GM19468 (cell line): ENCODE results near the gene TMEM151A.
"Not testable (repeated sequence)": the region's sequence is repeated elsewhere in the genome, so short reads cannot be mapped to it uniquely, and the experiment has no call there.

Source experiments
- ATAC-seq: cut with Tn5 transposase; IDR thresholded peaks from one replicate; pipeline ENCODE4 v1.9.1; 2021; ENCODE audit warnings: mild to moderate bottlenecking, moderate library complexity, moderate number of reproducible peaks; ENCODE audit not compliant: unreplicated experiment; ENCODE audit errors: extremely low read depth

TMEM151A gene

DNA sequence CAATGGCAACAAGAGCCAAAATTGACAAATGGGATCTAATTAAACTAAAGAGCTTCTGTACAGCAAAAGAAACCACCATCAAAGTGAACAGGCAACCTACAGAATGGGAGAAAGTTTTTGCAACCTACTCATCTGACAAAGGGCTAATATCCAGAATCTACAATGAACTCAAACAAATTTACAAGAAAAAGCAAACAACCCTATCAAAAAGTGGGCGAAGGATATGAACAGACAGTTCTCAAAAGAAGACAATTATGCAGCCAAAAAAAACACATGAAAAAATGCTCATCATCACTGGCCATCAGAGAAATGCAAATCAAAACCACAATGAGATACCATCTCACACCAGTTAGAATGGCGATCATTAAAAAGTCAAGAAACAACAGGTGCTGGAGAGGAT is 28.6 kb downstream of the TMEM151A start:
- not testable (repeated sequence) for ATAC-seq

DNA sequence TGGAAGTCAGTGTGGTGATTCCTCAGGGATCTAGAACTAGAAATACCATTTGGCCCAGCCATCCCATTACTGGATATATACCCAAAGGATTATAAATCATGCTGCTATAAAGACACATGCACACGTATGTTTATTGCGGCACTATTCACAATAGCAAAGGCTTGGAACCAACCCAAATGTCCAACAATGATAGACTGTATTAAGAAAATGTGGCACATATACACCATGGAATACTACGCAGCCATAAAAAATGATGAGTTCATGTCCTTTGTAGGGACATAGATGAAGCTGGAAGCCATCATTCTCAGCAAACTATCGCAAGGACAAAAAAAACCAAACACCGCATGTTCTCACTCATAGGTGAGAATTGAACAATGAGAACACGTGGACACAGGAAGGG is 29.1 kb downstream of the TMEM151A start:
- not testable (repeated sequence) for ATAC-seq

DNA sequence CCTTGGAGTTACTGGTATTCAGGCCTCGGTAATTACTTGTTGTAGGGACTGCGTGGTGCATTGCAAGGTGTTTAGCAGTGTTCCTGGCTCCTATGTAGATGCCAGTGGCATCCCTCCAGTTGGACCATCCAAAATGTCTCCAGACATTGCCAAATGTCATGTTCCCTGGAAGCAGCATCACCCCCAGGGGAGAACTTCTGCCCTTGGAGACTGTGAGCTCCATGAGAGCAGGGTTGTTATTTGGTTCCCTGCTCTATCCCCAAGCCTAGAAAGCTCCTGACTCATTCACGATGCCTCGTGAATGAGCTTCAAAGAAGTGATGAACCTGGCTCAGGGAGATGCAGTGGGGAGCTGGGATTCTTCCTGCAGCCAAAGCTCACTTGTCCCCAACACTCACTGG is 29.9 kb downstream of the TMEM151A start:
- ATAC-seq: no peak

DNA sequence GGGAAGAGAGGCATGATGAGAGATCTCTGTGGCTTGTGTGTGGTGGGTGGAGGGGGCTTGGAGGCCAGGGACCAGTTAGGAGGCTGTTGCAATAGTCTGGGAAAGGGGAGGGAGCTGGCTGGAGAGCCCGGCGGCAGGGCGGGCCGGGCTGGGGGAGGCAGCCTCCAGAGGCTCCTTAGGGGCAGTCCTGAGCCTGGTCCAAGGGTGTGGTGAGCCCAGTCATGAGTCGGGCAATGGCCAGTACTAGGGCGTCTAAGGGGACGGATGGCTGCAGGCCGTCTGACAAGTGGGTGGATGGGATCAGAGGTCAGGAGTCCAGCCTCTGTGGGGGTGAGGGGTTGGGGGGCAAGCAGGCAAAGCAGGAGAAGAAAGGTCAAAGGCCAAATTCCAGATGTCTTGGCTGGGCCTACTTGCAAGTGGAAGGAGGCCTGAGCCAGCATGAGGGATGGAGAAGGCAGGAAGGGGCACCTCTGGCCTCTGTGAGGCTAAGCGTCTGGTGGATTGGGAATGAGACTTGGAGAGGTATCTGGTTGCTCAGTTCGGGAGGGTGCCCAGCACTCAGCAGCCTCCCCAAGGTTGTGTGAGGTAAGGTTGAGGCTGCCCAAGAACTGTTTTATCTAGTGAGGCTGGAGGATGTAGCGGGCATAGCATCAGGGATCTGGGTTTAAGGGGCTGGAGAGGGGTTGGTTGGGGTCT is 31.2 kb downstream of the TMEM151A start:
- no peak for ATAC-seq

DNA sequence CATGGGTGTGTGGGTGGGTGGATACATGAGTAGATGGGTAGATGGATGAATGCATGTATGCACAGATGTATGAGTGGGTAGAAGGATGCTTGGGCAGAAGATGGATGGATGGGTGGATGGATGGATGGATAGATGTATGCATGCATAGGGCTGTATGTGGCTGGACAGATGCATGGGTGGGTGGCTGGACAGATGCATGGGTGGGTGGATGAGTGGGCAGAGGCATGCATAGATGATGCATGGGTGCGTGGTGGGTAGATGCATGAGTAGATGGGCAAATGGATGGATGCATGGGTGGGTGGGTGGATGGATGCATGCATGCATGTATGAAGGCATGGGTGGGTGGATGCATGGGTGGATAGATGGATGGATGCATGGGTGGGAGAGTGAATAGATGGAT is 32.0 kb downstream of the TMEM151A start:
- ATAC-seq: no peak

DNA sequence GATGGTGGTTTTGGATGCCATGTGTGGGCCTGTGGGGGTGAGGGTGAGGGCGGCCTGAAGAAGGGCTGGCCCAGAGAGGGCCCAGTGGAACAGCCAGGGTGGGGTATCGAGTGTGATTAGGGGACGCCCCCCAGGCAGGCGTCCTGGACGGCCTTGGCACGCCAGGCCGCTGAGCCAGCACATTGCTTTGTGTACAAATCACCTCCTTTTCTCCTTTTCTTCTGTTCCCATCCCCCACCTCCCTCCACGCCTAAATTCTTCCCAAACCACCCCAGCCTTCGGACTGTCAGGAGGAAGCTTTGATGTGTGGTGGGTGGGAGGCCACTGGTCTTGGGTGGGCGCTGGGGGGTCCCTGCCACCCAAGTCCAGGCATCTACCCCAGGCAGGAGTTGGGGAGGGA is 33.0 kb downstream of the TMEM151A start:
- no peak for ATAC-seq

DNA sequence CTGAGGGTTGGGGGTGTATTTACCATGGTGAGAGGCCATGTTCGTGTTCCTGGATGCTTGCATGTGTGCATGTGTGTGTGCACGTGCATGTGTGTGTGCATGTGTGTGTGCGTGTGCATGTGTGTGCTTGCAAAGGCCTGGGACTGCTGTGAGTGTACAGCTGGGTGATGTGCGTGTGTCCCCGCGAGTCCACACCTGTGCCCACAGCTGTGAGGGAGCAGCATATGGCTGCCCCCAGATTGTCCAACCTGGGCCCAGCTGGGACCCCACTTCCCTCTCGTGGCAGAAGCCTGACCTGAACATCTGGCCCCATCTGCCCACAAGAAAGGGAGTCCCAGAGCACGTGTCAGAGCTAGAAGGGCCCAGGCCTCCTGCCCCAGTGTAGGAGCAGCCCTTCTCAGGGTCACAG is 33.6 kb downstream of the TMEM151A start:
- ATAC-seq: no peak

DNA sequence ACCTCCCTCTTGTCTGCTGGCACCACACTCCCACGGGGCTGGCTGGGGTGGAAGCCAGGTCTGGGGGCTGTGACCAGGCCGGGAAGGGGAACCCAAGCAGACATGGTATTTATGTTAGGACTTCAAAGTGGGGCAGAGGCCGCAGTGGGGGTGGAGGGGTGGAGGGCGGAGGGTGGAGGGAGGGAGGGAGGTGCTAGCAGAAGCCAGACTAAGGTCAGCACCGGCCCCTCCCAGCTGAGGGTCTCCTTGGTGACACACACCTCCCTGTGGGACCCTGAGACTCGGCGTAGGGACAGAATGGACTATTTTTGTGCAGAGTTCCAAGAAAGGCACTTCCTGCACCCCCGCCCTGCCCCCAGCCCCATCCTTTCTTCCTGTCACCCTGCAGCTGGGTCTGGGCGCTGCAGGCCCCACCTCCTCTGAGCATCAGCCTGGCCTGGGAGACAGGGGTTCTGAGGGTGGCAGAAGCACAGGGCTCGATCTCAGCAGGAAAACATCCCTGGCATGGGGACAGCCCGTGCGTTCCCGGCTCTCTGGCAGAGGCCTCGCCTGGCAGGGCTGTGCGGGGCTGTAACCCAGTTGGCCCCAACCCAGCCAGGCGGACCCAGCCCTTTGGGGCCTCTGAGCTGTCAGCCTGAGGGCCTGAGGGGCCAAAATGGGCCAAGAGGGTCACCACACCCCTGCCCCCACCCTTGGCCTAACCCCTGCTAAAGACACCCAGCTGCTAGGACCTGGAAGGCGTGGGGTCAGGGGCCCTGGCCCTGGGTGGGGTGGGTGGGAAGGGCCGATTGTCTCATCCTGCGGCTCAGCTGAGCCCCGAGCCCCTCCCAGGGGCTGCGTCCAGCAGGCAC is 34.8 kb downstream of the TMEM151A start:
- ATAC-seq: no peak

DNA sequence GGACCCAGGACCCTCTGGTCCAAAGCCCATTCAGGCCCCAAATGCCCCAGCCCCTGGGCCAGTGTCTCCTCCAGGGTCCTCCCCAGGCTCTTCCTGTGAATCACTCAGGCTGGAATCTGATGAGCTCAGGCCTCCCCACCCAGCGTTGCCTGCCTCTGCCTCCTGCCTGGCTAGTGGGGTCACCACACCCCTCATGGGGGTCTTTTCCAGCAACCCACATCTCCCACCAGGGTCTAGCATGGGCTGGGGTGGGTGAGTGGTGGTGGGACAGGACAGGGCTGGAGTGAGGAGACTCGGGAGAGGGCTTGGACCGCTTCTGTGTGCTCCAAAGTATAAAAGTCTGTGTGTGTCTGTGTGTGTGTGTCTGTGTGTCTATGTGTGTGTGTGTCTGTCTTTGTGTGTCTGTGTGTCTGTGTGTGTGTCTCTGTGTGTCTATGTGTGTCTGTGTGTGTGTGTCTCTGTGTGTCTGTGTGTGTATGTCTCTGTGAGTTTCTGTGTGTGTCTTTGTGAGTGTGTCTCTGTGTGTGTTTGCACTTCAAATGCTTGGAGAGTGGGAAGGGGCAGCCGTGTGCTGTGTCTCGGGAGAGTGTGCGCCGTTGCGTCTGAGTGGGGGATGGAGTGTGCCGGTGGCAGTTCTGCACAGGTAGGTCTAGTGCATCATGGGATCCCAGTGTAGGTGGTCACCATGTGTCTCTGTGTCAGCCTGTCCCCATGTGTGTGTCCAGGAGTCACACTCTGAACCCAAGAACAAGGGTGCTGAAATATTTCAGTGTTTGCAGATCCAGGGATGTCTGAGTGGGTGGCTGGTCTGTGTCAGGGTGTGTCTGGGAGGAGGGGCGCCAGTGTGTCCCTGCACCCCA is 35.7 kb downstream of the TMEM151A start:
- ATAC-seq: no peak

DNA sequence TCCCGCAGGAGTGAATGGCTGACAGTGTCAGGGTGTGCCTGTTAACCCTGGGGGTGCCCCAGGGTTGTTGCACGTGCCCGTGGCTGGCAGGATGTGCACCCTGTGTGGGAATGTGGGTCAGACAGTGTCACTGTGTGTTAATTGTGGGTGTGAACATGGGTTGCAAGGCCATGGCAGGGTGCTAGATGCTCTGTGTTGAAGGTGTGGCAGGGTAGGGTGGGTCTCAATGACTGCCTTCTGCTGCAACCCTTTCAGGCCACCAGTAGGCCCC is 36.3 kb downstream of the TMEM151A start:
- ATAC-seq: no peak

DNA sequence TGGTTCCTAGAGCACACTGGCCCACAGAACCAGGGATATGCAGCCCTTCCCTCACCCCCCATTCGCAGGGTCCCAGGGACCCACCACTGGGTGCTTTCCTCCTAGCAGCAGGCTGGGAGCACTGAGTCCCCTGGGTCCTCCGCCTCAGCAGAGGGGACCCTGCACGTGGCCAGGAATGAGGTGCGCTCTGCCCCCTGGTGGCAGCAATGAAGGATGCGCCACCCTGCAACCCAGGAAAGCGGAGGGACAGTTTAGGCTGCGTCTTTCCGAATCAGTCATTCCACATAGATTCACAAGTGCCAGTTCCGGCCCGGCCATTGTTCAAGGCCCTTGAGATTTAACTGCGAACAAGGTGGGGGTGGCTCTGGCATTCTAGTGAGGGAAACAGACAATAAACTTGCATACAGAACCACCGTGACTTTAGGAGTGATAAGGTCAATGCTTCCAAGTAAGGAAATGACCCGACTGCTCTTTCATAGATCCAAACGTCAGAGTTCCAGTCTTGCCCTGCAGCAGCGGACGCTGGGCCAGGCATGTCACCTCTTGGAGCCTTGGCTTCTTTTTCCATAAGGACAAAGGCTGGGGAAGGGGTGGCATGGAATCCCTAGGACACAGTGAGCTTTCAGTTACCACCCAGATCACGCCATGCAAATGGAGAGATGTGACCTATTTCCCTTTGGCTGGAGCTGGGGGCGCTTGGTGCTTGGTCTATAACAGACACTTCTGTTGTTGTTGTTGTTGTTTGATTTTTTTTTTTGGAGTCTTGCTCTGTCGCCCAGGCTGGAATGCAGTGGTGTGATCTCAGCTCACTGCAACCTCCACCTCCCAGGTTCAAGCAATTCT is 36.8 kb downstream of the TMEM151A start:
- ATAC-seq: no peak

DNA sequence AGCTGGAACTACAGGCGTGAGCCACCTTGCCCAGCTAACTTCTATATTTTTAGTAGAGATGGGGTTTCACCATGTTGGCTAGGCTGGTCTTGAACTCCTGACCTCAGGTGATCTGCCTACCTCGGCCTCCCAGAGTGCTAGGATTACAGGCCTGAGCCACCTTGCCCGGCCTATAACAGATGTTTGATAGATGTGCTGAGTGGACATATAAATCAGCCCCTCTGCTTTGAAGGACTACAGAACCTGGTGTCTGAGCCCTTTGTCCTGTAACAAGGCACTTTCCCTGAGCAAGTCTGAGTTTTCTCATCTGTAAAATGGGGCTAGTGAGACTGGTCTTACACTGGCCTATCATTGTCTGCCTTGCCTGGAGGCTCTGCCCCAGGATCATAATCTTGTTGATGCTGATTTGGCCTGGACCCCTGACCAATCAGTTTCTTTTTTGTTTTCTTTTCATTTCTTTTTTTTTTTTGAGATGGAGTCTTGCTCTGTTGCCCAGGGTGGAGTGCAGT is 37.5 kb downstream of the TMEM151A start:
- no peak for ATAC-seq

DNA sequence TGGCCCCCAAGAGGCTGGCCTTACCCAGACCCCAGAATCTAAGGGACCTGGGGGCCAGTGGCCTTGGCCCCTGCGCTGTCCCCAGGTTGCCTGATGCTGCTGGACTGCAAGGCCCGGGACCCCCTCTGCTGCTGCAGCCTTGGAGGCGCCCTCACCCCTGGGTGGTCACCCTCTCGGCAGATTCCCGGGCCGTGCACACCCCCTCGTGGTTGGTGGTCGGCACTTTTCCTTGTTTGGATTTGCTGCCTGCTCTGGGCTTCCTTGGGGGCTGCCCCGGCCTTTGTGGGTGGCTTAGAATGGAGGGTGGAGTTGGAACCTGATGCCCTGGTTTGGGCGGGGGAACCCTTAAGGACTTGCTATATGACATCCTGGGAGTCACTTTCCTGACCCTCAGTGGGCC is 39.2 kb downstream of the TMEM151A start:
- ATAC-seq: no peak

DNA sequence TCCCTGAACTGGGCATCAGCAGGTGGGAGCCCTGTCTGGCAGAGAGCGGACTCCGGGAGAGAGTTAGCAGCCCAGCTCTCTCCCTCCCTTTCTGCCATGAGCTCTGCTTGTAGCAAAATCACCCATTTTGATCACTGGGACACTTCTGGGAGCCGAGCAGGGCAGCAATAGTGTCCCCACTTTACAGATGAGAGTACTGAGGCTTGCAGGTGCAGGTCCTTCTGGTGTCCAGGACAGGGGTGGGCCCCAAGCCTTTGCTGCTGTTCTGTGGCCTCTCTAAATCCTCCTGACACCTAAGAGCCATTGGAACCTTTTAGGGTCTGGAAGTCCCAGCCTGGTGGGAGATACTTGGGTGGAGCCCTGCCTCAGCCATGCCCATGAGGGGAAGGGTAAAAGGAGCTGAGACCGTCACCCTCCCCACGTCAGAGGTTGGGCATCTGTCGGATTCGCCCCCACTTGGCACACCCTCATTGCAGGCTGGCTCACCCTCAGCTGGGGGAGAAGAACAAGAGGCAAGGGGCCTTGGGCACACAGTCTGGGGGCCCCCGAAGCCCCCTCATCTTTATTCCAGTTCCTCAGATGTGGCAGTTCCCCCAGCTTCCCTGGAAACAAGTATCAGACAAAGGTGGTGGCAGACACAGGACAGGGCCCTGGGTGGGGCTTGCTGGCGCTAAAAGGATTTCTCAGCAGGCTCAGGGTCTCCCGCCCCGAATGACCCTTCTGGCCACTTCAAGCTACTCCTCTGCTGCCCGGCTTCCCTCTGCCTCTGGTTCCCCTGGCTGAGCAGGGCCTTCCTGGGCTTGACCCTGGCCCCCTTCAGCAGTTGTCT is 40.1 kb downstream of the TMEM151A start:
- no peak for ATAC-seq

DNA sequence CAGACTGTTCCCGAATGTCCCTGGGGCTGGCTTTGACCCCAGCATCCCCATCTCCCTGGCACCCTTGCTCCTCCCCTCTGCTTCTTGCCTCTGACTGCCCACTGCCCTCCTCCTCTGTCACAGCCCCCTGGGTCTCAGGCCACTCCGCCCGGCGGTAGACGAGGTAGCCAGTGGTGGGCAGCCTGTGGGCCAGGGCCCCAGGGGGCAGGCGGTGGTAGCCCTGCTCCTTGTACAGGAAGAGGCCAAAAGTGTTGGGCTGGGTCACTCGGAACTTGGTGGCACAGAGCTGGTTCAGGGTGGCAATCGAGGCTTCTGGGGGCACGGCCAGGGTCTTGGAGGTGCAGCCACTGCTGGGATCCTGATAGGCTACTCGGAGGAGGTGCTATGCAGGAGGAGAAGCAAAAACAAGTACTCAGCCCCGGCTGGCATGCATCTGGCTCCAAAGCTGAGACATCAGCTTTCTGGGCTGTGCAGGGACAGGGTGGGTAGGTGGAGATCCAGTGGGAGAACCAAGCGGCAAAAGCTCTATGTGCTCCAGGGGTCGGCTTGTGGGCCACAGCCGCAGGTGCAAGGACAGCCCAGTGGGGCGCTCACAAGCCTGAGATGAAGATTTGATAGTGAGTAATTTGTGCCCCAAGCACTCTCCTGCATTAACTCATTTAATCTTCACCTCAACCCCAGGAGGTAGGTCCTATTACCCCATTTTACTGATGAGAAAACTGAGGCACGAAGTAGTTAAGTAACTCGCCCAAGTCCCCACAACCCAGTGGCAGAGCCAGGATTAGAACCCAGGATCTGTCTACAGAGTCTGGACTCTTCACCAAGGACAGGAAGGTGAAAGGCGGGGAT is 40.9 kb downstream of the TMEM151A start:
- no peak for ATAC-seq

DNA sequence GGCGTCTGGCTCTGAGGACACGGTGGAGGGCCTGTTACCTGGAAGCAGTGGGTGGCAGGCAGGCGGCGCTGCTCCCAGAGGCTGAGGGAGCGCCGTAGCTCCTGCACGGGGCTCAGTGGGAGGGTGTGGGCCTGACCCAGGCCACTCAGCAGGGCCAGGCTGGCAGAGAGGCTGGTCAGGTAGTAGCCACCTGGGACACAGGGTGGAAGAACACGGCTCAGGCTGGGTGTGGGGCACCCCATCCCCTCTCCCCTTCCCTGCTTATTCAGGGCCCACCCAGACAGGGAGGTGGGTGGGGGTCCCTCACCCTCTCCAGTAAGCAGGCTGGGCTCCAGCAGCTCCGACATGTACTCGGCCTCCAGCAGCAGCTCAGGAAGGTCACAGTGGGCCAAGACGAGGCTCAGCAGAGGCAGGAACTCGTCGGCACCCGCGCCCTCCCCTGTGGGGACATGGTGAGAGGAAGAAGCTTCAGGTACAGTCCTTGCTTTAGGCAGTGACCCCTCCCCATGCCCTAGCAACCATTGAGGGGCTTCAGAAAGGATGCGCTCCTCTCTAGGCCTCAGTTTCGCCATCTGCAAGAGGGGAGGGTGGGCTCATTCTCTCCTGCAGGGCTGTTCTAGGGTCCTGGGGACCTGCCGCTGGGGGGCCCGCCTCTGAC is 41.7 kb downstream of the TMEM151A start:
- no peak for ATAC-seq

DNA sequence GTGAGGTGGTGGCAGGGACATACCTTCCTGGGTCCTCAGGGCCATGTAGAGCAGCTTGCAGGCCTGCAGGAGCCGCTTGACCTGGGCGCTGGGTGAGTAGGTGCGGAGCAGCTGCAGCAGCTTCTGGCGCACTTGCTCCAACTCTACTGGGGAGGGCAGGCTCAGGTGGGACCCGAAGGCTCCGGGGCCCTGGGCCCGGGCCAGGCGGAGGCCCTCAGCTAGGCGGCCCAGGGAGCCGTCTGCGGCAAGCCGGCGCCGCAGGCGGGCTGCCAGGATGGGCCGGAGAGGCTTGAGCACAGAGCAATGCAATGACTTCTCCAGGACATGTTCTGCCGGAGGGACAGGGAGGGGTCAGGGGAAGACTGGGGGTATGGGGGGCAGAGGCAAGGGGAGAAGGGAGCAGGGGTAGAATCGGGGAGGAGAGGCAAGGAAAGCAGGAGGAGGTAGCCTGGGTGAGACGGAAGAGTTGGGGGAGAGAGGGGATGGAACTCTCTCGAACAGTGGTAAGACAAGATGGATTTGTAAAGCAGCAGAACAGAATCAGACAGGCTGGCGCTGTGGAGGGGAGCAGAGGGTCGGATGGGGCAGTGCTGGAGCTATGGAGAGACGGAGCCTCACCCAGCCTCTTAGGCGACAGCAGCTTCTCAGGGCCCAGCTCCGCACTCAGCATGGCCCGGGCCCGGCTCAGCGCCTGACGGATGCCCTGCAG is 42.4 kb downstream of the TMEM151A start:
- ATAC-seq: no peak
